AG10803 (cell line): ENCODE measurements around the gene HOXA5.

Experiments used
- DNase-seq: peaks from one replicate; pipeline ENCODE4 v3.0.0; 2010; ENCODE audit warnings: low read depth
- H3K4me3 ChIP-seq: 2 replicates; pipeline ENCODE4 v1.5.1; 2011; ENCODE audit warnings: mild to moderate bottlenecking, low read length, control low read depth
- CTCF ChIP-seq: conservative IDR thresholded peaks from 2 replicates; pipeline ENCODE4 v1.5.1; 2011; ENCODE audit warnings: mild to moderate bottlenecking, low read length, control low read depth, inconsistent platforms

Gene HOXA5

GRCh38 chr7:27124902-27125689 lies 18.4 kb downstream of the HOXA5 start:
- no peak for DNase-seq
- H3K4me3 ChIP-seq = no peak overlapping the region

GRCh38 chr7:27124096-27124901 lies 19.2 kb downstream of the HOXA5 start:
- no peak overlapping the region for H3K4me3 ChIP-seq
- no peak for TF ChIP-seq CTCF
- peak; percentile 50 for DNase-seq

More at GRCh38 chr7:27124902-27125689, 18.4 kb downstream of the HOXA5 start:
- TF ChIP-seq CTCF = no peak

- no peak for TF ChIP-seq CTCF
- no peak overlapping the region for H3K4me3 ChIP-seq
- DNase-seq = no peak
Measured at GRCh38 chr7:27123477-27124053, 19.9 kb downstream of the HOXA5 start.

GRCh38 chr7:27123007-27123476 lies 20.4 kb downstream of the HOXA5 start:
- no peak for DNase-seq
- H3K4me3 ChIP-seq = no peak overlapping the region
- TF ChIP-seq CTCF = no peak

GRCh38 chr7:27122077-27122910 lies 21.2 kb downstream of the HOXA5 start:
- no peak overlapping the region for H3K4me3 ChIP-seq
- no peak for DNase-seq
- TF ChIP-seq CTCF = no peak

- no peak for TF ChIP-seq CTCF
- no peak for DNase-seq
- no peak overlapping the region for H3K4me3 ChIP-seq
Measured at GRCh38 chr7:27121684-27122076, 21.8 kb downstream of the HOXA5 start.
